GM12892 (cell line): ENCODE measurements around the gene RFPL1.

ENCODE experiments used
- POLR2A ChIP-seq: IDR thresholded peaks from 2 replicates; pipeline ENCODE4 v1.6.1; 2011; ENCODE audit warnings: low read depth, low read length, control low read depth
- POLR2AphosphoS5 ChIP-seq: IDR thresholded peaks from 2 replicates; pipeline ENCODE4 v1.6.1; 2011; ENCODE audit warnings: low read depth, low read length, control low read depth
- TAF1 ChIP-seq: IDR thresholded peaks from 2 replicates; pipeline ENCODE4 v1.6.1; 2011; ENCODE audit warnings: low read depth, mild to moderate bottlenecking, control low read depth, low read length, borderline replicate concordance

DNA sequence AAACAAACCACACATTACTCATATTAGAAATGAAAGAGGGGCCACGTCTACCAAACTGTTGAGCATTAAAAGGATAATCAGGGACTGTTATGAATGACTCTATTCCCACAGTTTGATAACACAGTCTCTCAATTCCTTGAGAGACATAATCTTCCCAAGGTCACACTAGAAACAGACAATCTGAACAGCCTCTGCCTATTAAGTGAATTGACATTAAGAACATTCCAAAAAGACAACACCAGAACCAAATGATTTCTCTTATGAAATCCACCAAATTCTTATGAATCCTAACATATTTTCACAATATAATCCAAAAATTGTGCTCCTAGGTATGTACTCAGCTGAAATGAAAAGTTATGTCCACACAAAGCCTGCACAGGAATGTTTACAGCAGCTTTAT lies 4.6 kb downstream of the RFPL1 start:
- TF ChIP-seq POLR2AphosphoS5: no peak
- TF ChIP-seq POLR2A: no peak
- no peak for TF ChIP-seq TAF1
